ENCODE data around the gene FLRT2.

GRCh38 chr14:85572011-85572410, 42.1 kb downstream of the FLRT2 start:
- no peak for TF ChIP-seq POLR2AphosphoS5 (IDR thresholded peaks at IDR 0.05; ENCODE audit: low read depth, low read length)
- TF ChIP-seq TAF1 (IDR thresholded peaks at IDR 0.05; ENCODE audit: borderline replicate concordance, insufficient read depth, low read length) = no peak
- TF ChIP-seq, protein P1, sequence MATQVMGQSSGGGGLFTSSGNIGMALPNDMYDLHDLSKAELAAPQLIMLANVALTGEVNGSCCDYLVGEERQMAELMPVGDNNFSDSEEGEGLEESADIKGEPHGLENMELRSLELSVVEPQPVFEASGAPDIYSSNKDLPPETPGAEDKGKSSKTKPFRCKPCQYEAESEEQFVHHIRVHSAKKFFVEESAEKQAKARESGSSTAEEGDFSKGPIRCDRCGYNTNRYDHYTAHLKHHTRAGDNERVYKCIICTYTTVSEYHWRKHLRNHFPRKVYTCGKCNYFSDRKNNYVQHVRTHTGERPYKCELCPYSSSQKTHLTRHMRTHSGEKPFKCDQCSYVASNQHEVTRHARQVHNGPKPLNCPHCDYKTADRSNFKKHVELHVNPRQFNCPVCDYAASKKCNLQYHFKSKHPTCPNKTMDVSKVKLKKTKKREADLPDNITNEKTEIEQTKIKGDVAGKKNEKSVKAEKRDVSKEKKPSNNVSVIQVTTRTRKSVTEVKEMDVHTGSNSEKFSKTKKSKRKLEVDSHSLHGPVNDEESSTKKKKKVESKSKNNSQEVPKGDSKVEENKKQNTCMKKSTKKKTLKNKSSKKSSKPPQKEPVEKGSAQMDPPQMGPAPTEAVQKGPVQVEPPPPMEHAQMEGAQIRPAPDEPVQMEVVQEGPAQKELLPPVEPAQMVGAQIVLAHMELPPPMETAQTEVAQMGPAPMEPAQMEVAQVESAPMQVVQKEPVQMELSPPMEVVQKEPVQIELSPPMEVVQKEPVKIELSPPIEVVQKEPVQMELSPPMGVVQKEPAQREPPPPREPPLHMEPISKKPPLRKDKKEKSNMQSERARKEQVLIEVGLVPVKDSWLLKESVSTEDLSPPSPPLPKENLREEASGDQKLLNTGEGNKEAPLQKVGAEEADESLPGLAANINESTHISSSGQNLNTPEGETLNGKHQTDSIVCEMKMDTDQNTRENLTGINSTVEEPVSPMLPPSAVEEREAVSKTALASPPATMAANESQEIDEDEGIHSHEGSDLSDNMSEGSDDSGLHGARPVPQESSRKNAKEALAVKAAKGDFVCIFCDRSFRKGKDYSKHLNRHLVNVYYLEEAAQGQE (IDR thresholded peaks at IDR 0.05; ENCODE audit: insufficient read depth in 1 of 2, low read depth in 2 of 2, low read length in 2 of 2) = no peak
- no peak for TF ChIP-seq SIN3A (IDR thresholded peaks at IDR 0.05; ENCODE audit: borderline replicate concordance, insufficient read depth, low read length)
